ENCODE measurements around the gene CANT1. TPM values are rescaled to one million over a fixed set of nuclear protein-coding genes. Genes with fewer than 3 reads are reported as not detected.
A peak's percentile ranks its signal among the peaks of the same experiment; 100 is the strongest.

CANT1 gene
- total and polyA plus RNA-seq, 2 of the 13 experiments (the other 11 are each of a cell fraction or from before 2014, with no cell fraction given), result 34.1 to 42.1 TPM

GRCh38 chr17:78970834-78971755 lies 38.5 kb downstream of the CANT1 start (continued):
- TF ChIP-seq SMAD9 (CRISPR knock-in tag; IDR thresholded peaks at IDR 0.05) (no peak), ZNF414 (CRISPR knock-in tag; IDR thresholded peaks at IDR 0.05) (no peak; the same call in 1 of the 2 replicates), NKX3-1 (CRISPR knock-in tag; IDR thresholded peaks at IDR 0.05) (no peak), BATF2 (CRISPR knock-in tag; IDR thresholded peaks at IDR 0.05) (peak; percentile 39; the same call in 1 of the 2 replicates), ZNF567 (CRISPR knock-in tag; IDR thresholded peaks at IDR 0.05; ENCODE audit: borderline replicate concordance) (0 out of 2 replicates have a peak, but pooled peaks have one; percentile 46), SOX5 (CRISPR knock-in tag; IDR thresholded peaks at IDR 0.05; ENCODE audit: borderline replicate concordance) (no peak), STAG1 (CRISPR knock-in tag; IDR thresholded peaks at IDR 0.05) (peak; percentile 91), ZMYM4 (CRISPR knock-in tag; IDR thresholded peaks at IDR 0.05) (no peak), HOXA7 (CRISPR knock-in tag; IDR thresholded peaks at IDR 0.05) (no peak), RBM39 (IDR thresholded peaks at IDR 0.05; ENCODE audit: low read depth, low read length, poor library complexity, severe bottlenecking) (no peak), FLYWCH1 (CRISPR knock-in tag; IDR thresholded peaks at IDR 0.05) (no peak), DPF2 (CRISPR knock-in tag; IDR thresholded peaks at IDR 0.05; ENCODE audit: borderline replicate concordance, low read depth) (no peak), ARID2 (CRISPR knock-in tag; IDR thresholded peaks at IDR 0.05; ENCODE audit: borderline replicate concordance) (no peak), ATF7-NPFF (CRISPR knock-in tag; IDR thresholded peaks at IDR 0.05; ENCODE audit: low read depth) (no peak), PRDM15 (CRISPR knock-in tag; IDR thresholded peaks at IDR 0.05) (no peak), MTF2 (CRISPR knock-in tag; IDR thresholded peaks at IDR 0.05; ENCODE audit: borderline replicate concordance) (no peak), GMEB1 (CRISPR knock-in tag; IDR thresholded peaks at IDR 0.05; ENCODE audit: borderline replicate concordance) (no peak), ZNF788 (CRISPR knock-in tag; IDR thresholded peaks at IDR 0.05; ENCODE audit: borderline replicate concordance) (no peak), TRAFD1 (CRISPR knock-in tag; IDR thresholded peaks at IDR 0.05; ENCODE audit: borderline replicate concordance) (0 out of 2 replicates have a peak, but pooled peaks have one; percentile 41), HNRNPL (IDR thresholded peaks at IDR 0.05; ENCODE audit: low read depth, low read length) (no peak)
